Pulmonary artery endothelial cell (primary cell): ENCODE results near the gene RPS6KB2. TPM values are rescaled to one million over a fixed set of nuclear protein-coding genes. Genes with fewer than 3 reads are reported as not detected.

Experiments
- DNase-seq: peaks from one replicate; pipeline ENCODE4 v3.0.0-alpha.2; 2011; ENCODE audit warnings: low read depth, low spot score
- total RNA-seq: library from RNA; depleted of rRNA; stranded (reverse); fragments of >200 nt; gene quantifications from 2 replicates; pipeline ENCODE4 v1.2.3, GENCODE V29; 2014

Gene RPS6KB2
- total RNA-seq, 1 donor from 2014 or later: 54.3 TPM

DNA sequence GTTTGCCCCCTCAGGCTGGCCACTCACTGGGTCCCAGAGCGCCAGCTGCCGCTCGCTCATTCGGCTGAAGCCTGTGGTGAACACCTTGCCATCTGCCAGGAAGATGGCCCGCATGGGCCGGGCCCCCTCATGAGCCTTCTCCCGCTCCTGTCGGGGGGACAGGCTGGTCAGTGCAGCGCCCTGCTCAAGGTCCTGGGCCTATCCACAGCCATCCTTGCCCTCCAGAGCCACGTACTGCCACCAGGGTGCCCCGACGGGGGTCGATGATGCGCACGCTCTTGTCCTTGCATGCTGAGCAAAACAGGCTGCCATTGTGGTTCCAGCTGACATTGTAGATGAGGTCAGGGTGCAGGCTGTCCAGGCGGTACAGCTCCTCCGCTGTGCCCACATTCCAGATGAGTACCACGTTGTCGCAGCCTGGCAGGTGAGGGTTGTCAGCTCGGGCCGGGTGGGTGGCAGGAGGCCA, 12.8 kb downstream of the RPS6KB2 start:
- DNase-seq: no peak

- no peak for DNase-seq
These were observed 13.5 kb downstream of the RPS6KB2 start for GRCh38 chr11:67441731-67442351.

GRCh38 chr11:67442504-67443404, 14.5 kb downstream of the RPS6KB2 start:
- DNase-seq: no peak

DNA sequence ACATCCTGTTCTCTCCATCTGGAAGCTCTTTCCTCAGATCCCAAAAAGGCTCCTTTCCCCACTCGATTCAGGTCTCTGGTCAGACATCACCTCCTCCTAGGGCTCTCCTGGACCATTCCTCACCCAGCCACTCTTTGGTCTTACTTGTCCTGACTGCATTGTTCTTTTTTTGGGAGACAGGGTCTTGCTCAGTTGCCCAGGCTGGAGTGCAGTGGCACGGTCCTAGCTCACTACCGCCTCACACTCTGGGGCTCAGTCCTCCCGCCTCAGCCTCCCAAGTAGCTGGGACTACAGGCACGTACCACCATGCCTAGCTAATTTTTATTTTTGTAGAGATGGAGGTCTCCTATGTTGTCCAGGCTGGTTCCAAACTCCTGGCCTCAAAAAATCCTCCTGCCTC, 17.2 kb downstream of the RPS6KB2 start:
- DNase-seq: no peak

- DNase-seq: no peak
These were observed 19.9 kb downstream of the RPS6KB2 start for GRCh38 chr11:67448220-67448609.

DNA sequence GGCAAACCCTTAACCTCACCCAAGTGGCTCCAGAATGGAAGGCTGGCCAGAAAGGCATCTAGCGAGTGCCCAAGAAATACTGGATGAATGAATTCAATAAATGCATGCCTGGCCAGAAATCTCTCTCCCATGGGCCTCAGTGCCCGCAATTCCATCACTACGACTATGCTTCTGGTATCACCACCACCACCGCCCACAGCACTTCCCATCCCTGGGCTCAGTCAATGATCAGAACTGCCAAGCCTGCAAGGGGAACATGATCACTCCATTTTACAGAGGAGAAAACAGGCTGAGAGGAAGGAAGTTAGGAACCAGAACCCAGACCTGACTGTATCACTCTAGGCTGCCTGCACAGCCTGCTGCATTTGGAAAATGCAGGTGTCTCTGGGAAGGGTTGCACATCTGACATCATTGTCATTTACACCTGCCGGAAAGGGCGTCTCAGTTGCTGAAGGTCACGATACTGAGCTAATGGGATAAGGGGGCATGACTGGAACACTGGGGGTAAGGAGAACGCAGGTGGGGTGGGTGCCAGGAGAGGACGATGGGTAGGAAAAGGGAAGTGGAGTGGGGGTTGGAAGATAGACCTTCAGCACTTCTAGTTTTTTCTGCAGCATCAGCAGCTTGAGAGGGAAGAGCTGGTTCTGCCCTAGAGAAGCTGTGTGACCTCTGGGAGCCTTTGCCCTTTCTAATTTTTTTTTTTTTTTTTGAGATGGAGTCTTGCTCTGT, 21.0 kb downstream of the RPS6KB2 start:
- no peak for DNase-seq

- DNase-seq: no peak
These were observed 22.7 kb downstream of the RPS6KB2 start for GRCh38 chr11:67450796-67451657.

DNA sequence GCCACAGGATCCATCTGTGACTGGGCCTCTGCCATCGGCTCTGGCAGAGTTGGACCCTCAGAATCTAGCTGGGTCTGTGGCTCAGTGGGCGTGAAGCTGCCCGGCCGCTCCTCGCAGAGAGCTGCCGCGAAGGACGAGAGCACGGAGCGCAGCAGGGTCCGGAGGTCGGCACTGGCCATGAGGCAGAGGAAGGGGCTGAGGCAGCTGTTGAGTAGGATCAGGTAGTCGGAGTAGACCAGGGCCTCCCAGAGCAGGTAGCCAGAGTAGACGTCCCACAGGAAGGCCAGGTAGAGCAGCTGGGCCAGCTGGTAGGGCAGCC, 23.3 kb downstream of the RPS6KB2 start:
- no peak for DNase-seq

DNA sequence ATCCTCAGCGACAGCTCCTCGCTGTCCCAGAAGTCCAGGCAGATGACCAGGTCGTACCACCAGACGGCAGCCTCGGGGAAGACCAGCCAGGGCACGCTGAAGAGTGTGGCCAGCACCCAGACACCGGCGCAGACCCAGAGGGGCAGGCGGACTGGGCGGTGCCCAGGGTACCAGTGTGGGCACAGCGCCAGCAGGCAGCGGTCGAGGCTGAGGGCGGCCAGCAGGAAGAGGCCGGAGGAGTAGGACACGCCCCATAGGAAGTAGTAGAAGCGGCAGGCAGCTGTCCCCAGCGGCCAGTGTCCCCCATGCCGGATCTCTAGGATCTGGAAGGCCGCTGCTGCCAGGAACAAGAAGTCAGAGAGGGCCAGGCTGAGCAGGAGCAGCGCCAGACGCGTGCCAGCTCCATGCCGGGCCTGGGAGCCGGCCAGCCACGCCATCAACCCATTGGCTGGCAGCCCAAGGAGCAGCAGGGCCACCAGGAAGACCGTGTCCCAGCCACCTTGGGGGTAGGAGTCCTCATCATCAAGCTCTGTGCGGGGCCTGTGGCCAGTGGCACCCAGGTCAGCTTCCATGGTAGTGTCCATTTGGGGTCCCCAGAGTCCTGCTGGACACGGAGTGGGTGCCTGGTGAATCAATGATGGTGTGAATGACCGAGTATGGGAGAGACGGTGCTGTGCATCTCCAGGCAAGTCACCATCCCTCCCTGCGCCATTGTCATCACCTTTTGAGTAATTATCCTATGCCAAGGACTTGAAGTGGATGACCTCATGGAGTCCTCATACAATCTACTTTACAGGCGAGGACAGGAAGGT, 24.1 kb downstream of the RPS6KB2 start, which contains the start of gene GPR152:
Gene GPR152 (minus strand): TSS at position 589 of the 812 bp plus-strand sequence. CDS start 5 bp downstream, at position 584.
- no peak for DNase-seq

DNA sequence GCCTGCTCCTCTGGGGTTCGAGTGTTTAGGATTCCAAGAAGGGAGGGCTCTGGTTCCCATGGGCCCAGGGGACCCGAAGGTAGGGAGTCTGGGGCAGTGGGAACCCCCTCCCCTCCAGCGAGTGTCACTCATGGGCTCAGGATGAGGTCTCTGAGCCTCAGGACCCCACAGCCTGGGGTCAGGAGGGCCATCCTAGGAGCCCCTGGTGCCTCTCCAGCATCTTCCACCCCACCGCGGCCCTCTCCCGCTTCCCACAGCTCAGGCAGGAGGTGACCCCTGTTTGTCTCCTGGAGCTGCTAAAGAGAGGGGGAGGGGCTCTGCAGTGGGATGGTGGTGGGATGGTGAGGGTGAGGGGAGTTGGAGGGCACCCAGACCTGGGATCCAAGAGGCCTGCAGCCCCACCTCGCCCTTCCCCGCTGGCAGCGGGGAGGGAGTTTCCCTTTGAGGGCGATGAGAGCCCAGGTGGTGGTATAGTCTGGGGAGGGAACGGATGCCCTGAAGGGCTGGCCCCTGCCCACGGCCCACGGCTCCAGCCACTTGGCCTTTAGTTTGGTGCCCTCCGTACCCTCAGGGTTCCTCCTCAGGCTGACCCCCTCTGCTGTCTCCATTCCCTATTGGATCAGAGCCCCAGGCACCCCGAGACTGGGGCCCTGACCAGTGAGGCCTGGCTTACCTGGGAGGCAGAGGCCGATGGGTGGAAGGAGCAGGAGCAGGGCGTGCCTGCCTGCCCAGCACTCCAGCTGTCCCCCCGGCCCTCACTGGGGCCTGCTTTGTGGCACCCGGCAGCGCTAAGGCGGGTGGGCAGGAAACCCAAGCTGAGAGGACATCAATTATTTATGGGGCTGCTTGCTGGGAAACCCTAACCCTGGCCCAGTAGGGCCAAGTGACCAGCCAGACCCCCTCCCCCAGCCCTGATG, 25.8 kb downstream of the RPS6KB2 start:
- DNase-seq: no peak

DNA sequence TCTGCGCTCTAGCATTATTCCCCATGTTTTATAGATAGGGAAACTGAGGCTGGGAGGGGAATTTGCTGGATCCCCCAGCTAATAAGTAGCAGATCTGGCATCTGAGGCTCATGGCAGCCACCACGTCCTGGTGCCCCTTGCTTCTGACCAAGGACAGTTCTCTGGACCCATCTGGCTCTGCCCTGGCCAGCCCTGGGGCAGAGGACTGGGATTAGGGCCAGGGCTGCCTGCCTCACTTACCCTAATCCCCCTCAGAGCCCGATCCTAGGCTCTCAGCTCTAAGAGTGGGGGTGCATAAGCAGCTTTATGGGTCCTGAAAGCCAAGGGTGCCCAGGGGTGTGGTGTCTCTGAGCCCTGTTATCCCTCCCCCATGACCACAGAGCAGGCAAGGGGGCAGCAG, 26.8 kb downstream of the RPS6KB2 start, which contains the start of gene CABP4:
Gene CABP4 (plus strand): TSS at position 301 of the 400 bp plus-strand sequence. CDS start 70 bp downstream, at position 371.
- no peak for DNase-seq

- no peak for DNase-seq
These were observed 27.9 kb downstream of the RPS6KB2 start for GRCh38 chr11:67456068-67456705.

GRCh38 chr11:67457453-67457852, 29.2 kb downstream of the RPS6KB2 start:
- no peak for DNase-seq

- DNase-seq: no peak
These were observed 30.0 kb downstream of the RPS6KB2 start for GRCh38 chr11:67458266-67458665.

- DNase-seq: no peak
These were observed 34.9 kb downstream of the RPS6KB2 start for GRCh38 chr11:67463186-67463585.

DNA sequence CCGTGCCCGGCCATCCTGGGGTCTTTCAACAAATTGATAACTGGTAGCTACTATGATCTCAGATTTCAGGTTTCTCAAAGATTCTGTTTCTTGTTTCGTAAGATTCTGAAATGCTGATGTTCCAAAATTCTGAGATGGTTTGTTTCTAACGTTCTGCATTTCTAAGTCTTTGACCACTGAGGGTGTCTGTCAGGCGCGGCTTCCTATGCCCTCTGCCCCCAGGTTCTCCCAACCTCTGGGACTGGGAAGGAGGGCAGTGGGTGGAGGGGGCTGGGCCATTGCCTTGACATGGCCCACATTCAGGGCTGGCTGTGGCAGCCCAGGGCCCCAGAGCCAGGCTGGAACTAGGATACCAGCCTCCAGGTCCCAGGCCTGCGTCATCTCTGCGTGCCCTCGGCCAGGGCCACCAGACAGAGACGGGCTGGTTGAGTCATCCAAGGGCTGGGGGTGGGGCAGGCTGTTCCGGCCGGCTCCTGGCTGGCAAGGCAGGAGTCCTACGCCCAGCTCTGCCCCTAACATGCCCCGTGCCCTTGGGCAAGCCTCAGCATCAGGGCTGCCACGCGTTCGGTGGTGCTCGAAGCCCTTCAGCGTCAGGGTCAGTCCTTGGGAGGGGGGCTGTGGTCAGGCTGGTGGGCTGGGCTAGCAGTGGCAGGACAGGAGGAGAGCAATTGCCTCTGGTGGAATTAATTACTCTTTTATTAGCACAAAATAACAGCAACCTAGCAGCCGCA, 35.6 kb downstream of the RPS6KB2 start:
- DNase-seq: no peak

GRCh38 chr11:67464411-67465188, 36.3 kb downstream of the RPS6KB2 start:
- peak; percentile 33 for DNase-seq
